ENCODE results near the gene ABHD13.
"Not testable (repeated sequence)": the region's sequence is repeated elsewhere in the genome, so short reads cannot be mapped to it uniquely, and the experiment has no call there.

ABHD13 gene

DNA sequence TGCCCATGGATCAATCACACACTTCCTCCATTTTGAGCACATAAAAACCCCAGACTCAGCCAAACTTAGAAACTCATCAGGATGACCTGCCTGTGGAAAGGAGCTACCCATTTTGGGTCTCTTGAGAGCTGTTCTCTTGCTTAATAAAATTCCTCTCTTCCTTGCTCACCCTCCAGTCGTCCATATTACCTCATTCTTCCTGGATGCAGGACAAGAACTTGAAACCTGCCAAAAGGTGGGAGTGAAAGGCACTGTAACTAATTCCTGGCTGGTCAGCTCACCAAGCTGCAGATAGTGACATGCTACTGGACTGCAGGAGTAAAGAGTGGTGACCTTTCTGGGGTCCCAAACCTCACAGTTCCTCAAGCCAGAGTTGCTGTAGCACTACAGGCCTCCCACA, 23.0 kb upstream of the ABHD13 start:
- H3K27me3 ChIP-seq, result no peaks in the 10 kb centered on the region
- H3K9me3 ChIP-seq, result peaks cover 32% of the 10 kb centered on the region
- H3K4me3 ChIP-seq, result no peak overlapping the region
- no peak overlapping the region for H3K4me2 ChIP-seq
- H3K9ac ChIP-seq, result no peak overlapping the region
- TF ChIP-seq Cebpa-rat (IDR thresholded peaks at IDR 0.05), result no peak
- H3K4me1 ChIP-seq, result no peaks in the 10 kb centered on the region
- no peaks in the 10 kb centered on the region for H3K36me3 ChIP-seq
- no peak overlapping the region for H3K27ac ChIP-seq
- H4K20me1 ChIP-seq, result no peaks in the 10 kb centered on the region

DNA sequence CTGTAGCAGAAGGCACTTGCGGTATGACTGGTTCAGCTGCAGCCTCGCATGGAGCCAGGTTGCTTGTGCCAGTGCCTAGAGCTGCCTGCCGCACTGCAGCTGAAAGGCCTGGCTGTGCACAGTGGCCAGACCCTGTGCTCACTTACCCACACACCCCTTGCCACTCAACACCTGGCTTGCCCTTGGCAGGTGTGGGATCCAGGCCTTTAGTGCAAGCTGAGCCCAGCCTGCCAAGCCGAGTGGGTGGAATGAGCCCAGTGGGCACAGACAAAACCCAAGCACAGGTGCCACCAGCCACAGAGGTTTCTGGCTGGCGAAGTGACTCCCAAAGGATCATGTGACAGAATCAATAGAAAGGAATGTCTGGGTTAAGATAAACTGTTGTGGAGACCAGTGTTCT, 22.3 kb upstream of the ABHD13 start:
- Histone ChIP-seq H3K4me1 (no peaks in the 10 kb centered on the region), H3K9ac (no peak overlapping the region), H3K9me3 (peaks cover 32% of the 10 kb centered on the region), H3K4me2 (no peak overlapping the region), H3K27me3 (no peaks in the 10 kb centered on the region), H3K36me3 (no peaks in the 10 kb centered on the region), H3K4me3 (no peak overlapping the region), H3K27ac (no peak overlapping the region), H4K20me1 (no peaks in the 10 kb centered on the region)
- TF ChIP-seq Cebpa-rat (IDR thresholded peaks at IDR 0.05), result no peak

DNA sequence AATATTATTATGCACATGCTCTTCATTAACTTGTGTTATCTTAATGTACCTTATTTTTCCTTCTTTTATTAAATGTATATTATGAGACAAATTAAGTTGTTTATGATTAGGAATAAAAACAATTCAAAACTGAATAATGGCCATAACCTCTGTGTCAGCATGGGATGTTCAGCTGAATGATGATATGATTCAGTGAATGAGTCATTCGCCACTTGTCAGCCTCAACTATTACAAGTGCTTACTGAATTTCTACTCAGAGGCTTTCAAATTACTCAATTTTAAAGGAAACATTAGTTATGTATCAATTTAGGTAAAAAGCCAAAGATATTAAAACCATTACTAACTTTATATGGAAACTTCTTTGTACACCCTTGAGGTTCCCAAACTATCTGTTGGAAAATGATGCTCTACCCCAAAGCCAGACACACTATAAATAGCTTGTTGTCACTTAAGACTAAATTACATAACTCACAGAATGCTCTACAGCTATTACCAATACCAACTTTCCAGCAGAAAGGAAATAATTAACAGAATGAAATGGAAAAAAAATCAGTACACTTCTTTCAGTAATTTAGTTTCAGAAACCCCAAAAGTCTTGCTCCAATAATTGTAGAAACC, 17.3 kb upstream of the ABHD13 start:
- Histone ChIP-seq H3K4me1 (no peaks in the 10 kb centered on the region), H3K9me3 (peaks cover 8% of the 10 kb centered on the region), H3K27ac (no peak overlapping the region), H3K4me3 (no peak overlapping the region), H4K20me1 (no peaks in the 10 kb centered on the region), H3K4me2 (no peak overlapping the region), H3K36me3 (no peaks in the 10 kb centered on the region), H3K27me3 (no peaks in the 10 kb centered on the region), H3K9ac (no peak overlapping the region)
- TF ChIP-seq Cebpa-rat (IDR thresholded peaks at IDR 0.05), result no peak

DNA sequence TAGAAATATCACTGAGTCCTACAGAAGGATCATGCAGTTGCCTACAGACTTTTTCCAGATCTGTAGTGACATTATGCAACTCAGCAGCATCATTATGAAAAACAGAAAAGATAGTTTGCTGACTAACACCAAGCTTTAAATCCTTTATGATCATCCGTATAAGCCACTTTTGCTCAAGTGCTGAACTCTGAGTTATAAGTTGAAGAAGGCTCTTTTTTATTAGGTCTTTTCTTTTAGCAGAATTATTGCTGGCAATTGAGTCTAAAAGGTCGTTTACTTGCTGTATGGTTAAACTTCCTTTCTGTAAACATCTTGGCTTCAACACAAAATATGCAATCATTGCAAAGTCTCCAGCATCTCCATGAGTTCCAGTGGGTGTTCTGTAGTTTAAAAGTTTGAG, 7.6 kb upstream of the ABHD13 start:
- no peak for TF ChIP-seq Cebpa-rat (IDR thresholded peaks at IDR 0.05)
- Histone ChIP-seq H3K9ac (no peak overlapping the region), H3K27ac (no peak overlapping the region), H3K36me3 (peaks cover 28% of the 10 kb centered on the region), H3K4me3 (no peak overlapping the region), H3K4me2 (peak overlapping the region; percentile 93), H4K20me1 (no peaks in the 10 kb centered on the region), H3K9me3 (peaks cover 21% of the 10 kb centered on the region), H3K4me1 (peaks cover 47% of the 10 kb centered on the region), H3K27me3 (no peaks in the 10 kb centered on the region)

GRCh38 chr13:108212886-108213285, 5.3 kb upstream of the ABHD13 start:
- H3K4me2 ChIP-seq, result peak overlapping the region; percentile 93

GRCh38 chr13:108213946-108214345, 4.2 kb upstream of the ABHD13 start:
- H3K27ac ChIP-seq, result peak overlapping the region; percentile 85
- no peak for TF ChIP-seq Cebpa-rat (IDR thresholded peaks at IDR 0.05)
- H3K4me1 ChIP-seq, result peaks cover 68% of the 10 kb centered on the region
- peaks cover 5% of the 10 kb centered on the region for H4K20me1 ChIP-seq
- H3K4me3 ChIP-seq, result peak overlapping the region; percentile 71
- H3K9me3 ChIP-seq, result peaks cover 14% of the 10 kb centered on the region
- H3K9ac ChIP-seq, result peak overlapping the region; percentile 84
- peaks cover 20% of the 10 kb centered on the region for H3K36me3 ChIP-seq
- peak overlapping the region; percentile 93 for H3K4me2 ChIP-seq
- H3K27me3 ChIP-seq, result no peaks in the 10 kb centered on the region

More at GRCh38 chr13:108212886-108213285, 5.3 kb upstream of the ABHD13 start:
- Histone ChIP-seq H3K36me3 (peaks cover 28% of the 10 kb centered on the region), H3K4me3 (peak overlapping the region; percentile 71), H3K27ac (peak overlapping the region; percentile 85), H4K20me1 (no peaks in the 10 kb centered on the region), H3K9me3 (peaks cover 21% of the 10 kb centered on the region), H3K4me1 (peaks cover 68% of the 10 kb centered on the region), H3K27me3 (no peaks in the 10 kb centered on the region), H3K9ac (peak overlapping the region; percentile 84)
- no peak for TF ChIP-seq Cebpa-rat (IDR thresholded peaks at IDR 0.05)

GRCh38 chr13:108214441-108215271, 3.5 kb upstream of the ABHD13 start:
- peaks cover 7% of the 10 kb centered on the region for H3K9me3 ChIP-seq
- H4K20me1 ChIP-seq, result peaks cover 12% of the 10 kb centered on the region
- H3K9ac ChIP-seq, result peak overlapping the region; percentile 84
- H3K27ac ChIP-seq, result peak overlapping the region; percentile 85
- H3K27me3 ChIP-seq, result no peaks in the 10 kb centered on the region
- H3K4me2 ChIP-seq, result peak overlapping the region; percentile 93
- H3K36me3 ChIP-seq, result peaks cover 13% of the 10 kb centered on the region
- H3K4me3 ChIP-seq, result peak overlapping the region; percentile 71
- peaks cover 71% of the 10 kb centered on the region for H3K4me1 ChIP-seq
- TF ChIP-seq Cebpa-rat (IDR thresholded peaks at IDR 0.05), result no peak

GRCh38 chr13:108215436-108215835, 2.8 kb upstream of the ABHD13 start, which contains the start of gene LIG4:
Gene LIG4, minus strand, starts transcription at chr13:108215536. Its CDS starts 4,268 bp downstream, at chr13:108211268.
- Histone ChIP-seq H3K9ac (peak within 1 kb of the TSS; percentile 84), H3K27me3 (no peaks in the 10 kb centered on the region), H3K27ac (peak within 1 kb of the TSS; percentile 85), H3K4me1 (peaks cover 71% of the 10 kb centered on the region), H3K36me3 (peaks cover 5% of the 10 kb centered on the region; the same call in 1 of the 2 replicates), H3K4me2 (peak within 1 kb of the TSS; percentile 95), H3K9me3 (no peaks in the 10 kb centered on the region; the same call in 1 of the 2 replicates), H3K4me3 (peak within 1 kb of the TSS; percentile 71), H4K20me1 (peaks cover 20% of the 10 kb centered on the region)
- TF ChIP-seq Cebpa-rat (IDR thresholded peaks at IDR 0.05), result no peak

DNA sequence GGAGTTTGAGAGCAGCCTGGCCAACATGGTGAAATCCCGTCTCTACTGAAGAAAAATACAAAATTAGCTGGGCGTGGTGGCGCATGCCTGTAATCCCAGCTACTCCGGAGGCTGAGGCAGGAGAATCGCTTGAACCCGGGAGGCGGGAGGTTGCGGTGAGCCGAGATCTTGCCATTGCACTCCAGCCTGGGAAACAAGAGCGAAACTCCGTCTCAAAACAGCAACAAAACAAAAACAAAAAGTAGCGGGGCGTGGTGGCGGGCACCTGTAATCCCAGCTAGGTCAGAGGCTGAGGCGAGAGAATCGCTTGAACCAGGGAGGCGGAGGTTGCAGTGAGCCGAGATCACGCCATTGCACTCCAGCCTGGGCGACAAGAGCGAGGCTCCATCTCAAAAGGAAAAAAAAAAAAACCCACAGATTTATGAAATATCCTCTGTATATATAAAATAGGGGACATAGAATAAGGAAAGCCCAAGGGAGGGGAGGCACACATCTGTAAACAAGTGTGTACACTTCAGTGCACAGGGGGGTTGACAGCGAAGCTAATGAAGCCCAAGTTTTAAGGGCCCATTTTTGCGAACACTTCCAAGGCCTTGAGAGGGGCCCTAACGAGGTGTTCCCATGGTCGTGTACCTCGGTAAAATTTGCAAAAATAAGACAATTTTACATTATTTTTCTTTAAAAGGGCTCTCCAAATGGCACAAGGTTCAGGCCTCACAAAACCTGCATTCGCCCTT, 717 bp upstream of the ABHD13 start:
- not testable (repeated sequence) for H3K36me3 ChIP-seq, H3K9me3 ChIP-seq, H3K27me3 ChIP-seq
- Histone ChIP-seq H3K27ac (peak overlapping the region; percentile 98), H3K4me3 (peak overlapping the region; percentile 100), H3K4me1 (peaks cover 59% of the 10 kb centered on the region), H3K9ac (peak overlapping the region; percentile 99), H4K20me1 (peaks cover 36% of the 10 kb centered on the region), H3K4me2 (peak overlapping the region; percentile 95)
